ENCODE measurements around the gene SMARCD3. TPM values are rescaled to one million over a fixed set of nuclear protein-coding genes. Genes with fewer than 3 reads are reported as not detected.

SMARCD3 gene
- polyA plus RNA-seq, 3 donors = 104 to 183 (median 112) TPM

- H3K4me3 Mint-ChIP-seq = no peak overlapping the region
- H3K36me3 ChIP-seq (replicated peaks in 1 of 2; ENCODE audit: control insufficient read depth in 1 of 2, insufficient read depth in 2 of 2, low read length in 2 of 2) = peaks cover 70 to 79% of the 10 kb centered on the region in 2 donors
- no peak overlapping the region for H3K9ac ChIP-seq (ENCODE audit: insufficient read depth, low read length, poor library complexity, severe bottlenecking)
- intact Hi-C loops (cut with micrococcal nuclease) = no loop called here
- H3K27me3 Mint-ChIP-seq (ENCODE audit: low read depth in 3 of 3) = peaks cover 2 to 10% (median 10%) of the 10 kb centered on the region in 3 donors
- peaks cover 14 to 20% of the 10 kb centered on the region in 2 donors for H3K4me1 ChIP-seq (ENCODE audit: control insufficient read depth in 1 of 2, insufficient read depth in 2 of 2, low read length in 2 of 2)
- peaks cover 36% of the 10 kb centered on the region for H3K79me2 ChIP-seq (ENCODE audit: insufficient read depth, low read length)
- H3K4me2 ChIP-seq (replicated peaks; ENCODE audit: extremely low read depth, low read length, poor library complexity, severe bottlenecking) = no peak overlapping the region
- peaks cover 70 to 84% of the 10 kb centered on the region in 2 donors for H3K36me3 Mint-ChIP-seq
- no peaks in the 10 kb centered on the region for H3K9me3 ChIP-seq (replicated peaks in 1 of 2; ENCODE audit: control insufficient read depth in 1 of 2, insufficient read depth in 1 of 2, low read length in 2 of 2)
- H4K20me1 ChIP-seq (ENCODE audit: insufficient read depth, low read length) = peaks cover 100% of the 10 kb centered on the region
- H3K27ac Mint-ChIP-seq = no peak overlapping the region
- no peaks in the 10 kb centered on the region for H3K27me3 ChIP-seq (ENCODE audit: control insufficient read depth in 2 of 2, insufficient read depth in 2 of 2, low read length in 2 of 2)
- WGBS (ENCODE audit: insufficient coverage) = 89% methylated on average over 9 of the region's 17 CpGs
- H2AFZ ChIP-seq (ENCODE audit: insufficient read depth, low read depth, low read length, poor library complexity, severe bottlenecking) = no peak overlapping the region
- no peak overlapping the region for H3K27ac ChIP-seq (ENCODE audit: low read depth in 1 of 2, low read length in 2 of 2)
- H3K9me3 Mint-ChIP-seq = no peaks in the 10 kb centered on the region
- H3K4me1 Mint-ChIP-seq = peaks cover 22% of the 10 kb centered on the region
- TF ChIP-seq CTCF (IDR thresholded peaks at IDR 0.05) = no peak
- DNase-seq = no peak
- no peak overlapping the region for H3K4me3 ChIP-seq (replicated peaks in 1 of 3; ENCODE audit: low read depth in 2 of 3, low read length in 3 of 3)
These were observed 10.2 kb downstream of the SMARCD3 start for GRCh38 chr7:151238190-151238810.

DNA sequence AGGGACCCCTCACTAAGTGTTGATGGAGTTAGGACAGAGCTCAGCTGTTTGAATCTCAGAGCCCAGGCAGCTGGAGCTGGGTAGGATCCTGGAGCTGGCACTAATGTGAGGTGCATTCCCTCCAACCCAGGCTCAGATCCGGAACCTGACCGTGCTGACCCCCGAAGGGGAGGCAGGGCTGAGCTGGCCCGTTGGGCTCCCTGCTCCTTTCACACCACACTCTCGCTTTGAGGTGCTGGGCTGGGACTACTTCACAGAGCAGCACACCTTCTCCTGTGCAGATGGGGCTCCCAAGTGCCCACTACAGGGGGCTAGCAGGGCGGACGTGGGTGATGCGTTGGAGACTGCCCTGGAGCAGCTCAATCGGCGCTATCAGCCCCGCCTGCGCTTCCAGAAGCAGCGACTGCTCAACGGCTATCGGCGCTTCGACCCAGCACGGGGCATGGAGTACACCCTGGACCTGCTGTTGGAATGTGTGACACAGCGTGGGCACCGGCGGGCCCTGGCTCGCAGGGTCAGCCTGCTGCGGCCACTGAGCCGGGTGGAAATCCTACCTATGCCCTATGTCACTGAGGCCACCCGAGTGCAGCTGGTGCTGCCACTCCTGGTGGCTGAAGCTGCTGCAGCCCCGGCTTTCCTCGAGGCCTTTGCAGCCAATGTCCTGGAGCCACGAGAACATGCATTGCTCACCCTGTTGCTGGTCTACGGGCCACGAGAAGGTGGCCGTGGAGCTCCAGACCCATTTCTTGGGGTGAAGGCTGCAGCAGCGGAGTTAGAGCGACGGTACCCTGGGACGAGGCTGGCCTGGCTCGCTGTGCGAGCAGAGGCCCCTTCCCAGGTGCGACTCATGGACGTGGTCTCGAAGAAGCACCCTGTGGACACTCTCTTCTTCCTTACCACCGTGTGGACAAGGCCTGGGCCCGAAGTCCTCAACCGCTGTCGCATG lies 11.0 kb downstream of the SMARCD3 start:
- no peak for DNase-seq
- H3K9me3 ChIP-seq (replicated peaks in 1 of 2; ENCODE audit: control insufficient read depth in 1 of 2, insufficient read depth in 1 of 2, low read length in 2 of 2) = no peaks in the 10 kb centered on the region
- peaks cover 70 to 79% of the 10 kb centered on the region in 2 donors for H3K36me3 ChIP-seq (replicated peaks in 1 of 2; ENCODE audit: control insufficient read depth in 1 of 2, insufficient read depth in 2 of 2, low read length in 2 of 2)
- Mint-ChIP-seq H3K9me3 (peaks cover 0 to 3% (median 0%) of the 10 kb centered on the region in 7 donors), H3K4me3 (no peak overlapping the region), H3K36me3 (peaks cover 70 to 82% of the 10 kb centered on the region in 2 donors), H3K4me1 (peaks cover 18% of the 10 kb centered on the region), H3K27ac (no peak overlapping the region), H3K27me3 (ENCODE audit: low read depth in 3 of 3) (peaks cover 2 to 5% (median 4%) of the 10 kb centered on the region in 3 donors)
- 96% methylated on average over 42 of the region's 44 CpGs for WGBS (ENCODE audit: insufficient coverage)
- intact Hi-C loops (cut with micrococcal nuclease) = no loop called here
- no peak for TF ChIP-seq CTCF (IDR thresholded peaks at IDR 0.05)
- peaks cover 44% of the 10 kb centered on the region for H3K79me2 ChIP-seq (ENCODE audit: insufficient read depth, low read length)
- H3K9ac ChIP-seq (ENCODE audit: insufficient read depth, low read length, poor library complexity, severe bottlenecking) = no peak overlapping the region
- H4K20me1 ChIP-seq (ENCODE audit: insufficient read depth, low read length) = peaks cover 93% of the 10 kb centered on the region
- no peaks in the 10 kb centered on the region for H3K27me3 ChIP-seq (ENCODE audit: control insufficient read depth in 2 of 2, insufficient read depth in 2 of 2, low read length in 2 of 2)
- H2AFZ ChIP-seq (ENCODE audit: insufficient read depth, low read depth, low read length, poor library complexity, severe bottlenecking) = no peak overlapping the region
- H3K4me2 ChIP-seq (replicated peaks; ENCODE audit: extremely low read depth, low read length, poor library complexity, severe bottlenecking) = no peak overlapping the region
- H3K4me3 ChIP-seq (replicated peaks in 1 of 3; ENCODE audit: low read depth in 2 of 3, low read length in 3 of 3) = no peak overlapping the region
- no peak overlapping the region for H3K27ac ChIP-seq (ENCODE audit: low read depth in 1 of 2, low read length in 2 of 2)
- H3K4me1 ChIP-seq (ENCODE audit: control insufficient read depth in 1 of 2, insufficient read depth in 2 of 2, low read length in 2 of 2) = peaks cover 14 to 18% of the 10 kb centered on the region in 2 donors

All from CD14-positive monocyte (primary cell).